ENCODE results near the gene GPR160. TPM values are rescaled to one million over a fixed set of nuclear protein-coding genes. Genes with fewer than 3 reads are reported as not detected.

GPR160 gene
- total and polyA plus RNA-seq, 8 donors = 7.8 to 25.4 (median 13.2) TPM

DNA sequence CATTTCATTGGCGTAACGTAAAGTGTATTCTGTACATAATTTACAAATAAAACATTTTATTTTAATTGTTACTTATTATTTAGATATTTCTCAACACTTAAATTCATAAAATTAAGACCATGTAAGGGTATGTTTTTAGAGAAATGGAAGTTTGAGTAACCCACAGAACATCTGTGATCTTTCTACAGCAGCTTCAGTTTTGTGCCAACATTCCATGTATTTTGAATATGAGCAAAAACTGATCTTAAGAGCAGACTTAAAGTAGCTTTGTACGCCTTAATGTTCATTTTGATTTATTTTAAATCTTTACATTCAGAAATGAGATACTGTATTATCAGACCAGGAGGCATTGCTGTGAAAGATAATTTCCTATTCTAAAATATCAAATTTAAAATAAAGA is 44.0 kb upstream of the GPR160 start:
- peak in 2 of 4 donors; percentile 39 to 53 for DNase-seq
- Histone ChIP-seq H3K27ac (no peak overlapping the region), H3K9me3 (no peaks in the 10 kb centered on the region), H3K4me3 (no peak overlapping the region), H3K27me3 (no peaks in the 10 kb centered on the region), H3K36me3 (peaks cover 5 to 67% of the 10 kb centered on the region in 2 donors), H3K4me1 (peaks cover 0 to 17% of the 10 kb centered on the region in 2 donors)
- TF ChIP-seq, protein P1, sequence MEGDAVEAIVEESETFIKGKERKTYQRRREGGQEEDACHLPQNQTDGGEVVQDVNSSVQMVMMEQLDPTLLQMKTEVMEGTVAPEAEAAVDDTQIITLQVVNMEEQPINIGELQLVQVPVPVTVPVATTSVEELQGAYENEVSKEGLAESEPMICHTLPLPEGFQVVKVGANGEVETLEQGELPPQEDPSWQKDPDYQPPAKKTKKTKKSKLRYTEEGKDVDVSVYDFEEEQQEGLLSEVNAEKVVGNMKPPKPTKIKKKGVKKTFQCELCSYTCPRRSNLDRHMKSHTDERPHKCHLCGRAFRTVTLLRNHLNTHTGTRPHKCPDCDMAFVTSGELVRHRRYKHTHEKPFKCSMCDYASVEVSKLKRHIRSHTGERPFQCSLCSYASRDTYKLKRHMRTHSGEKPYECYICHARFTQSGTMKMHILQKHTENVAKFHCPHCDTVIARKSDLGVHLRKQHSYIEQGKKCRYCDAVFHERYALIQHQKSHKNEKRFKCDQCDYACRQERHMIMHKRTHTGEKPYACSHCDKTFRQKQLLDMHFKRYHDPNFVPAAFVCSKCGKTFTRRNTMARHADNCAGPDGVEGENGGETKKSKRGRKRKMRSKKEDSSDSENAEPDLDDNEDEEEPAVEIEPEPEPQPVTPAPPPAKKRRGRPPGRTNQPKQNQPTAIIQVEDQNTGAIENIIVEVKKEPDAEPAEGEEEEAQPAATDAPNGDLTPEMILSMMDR (IDR thresholded peaks at IDR 0.05) = no peak
- intact Hi-C loops (cut with DNase I) = no loop called here
- ATAC-seq = no peak

DNA sequence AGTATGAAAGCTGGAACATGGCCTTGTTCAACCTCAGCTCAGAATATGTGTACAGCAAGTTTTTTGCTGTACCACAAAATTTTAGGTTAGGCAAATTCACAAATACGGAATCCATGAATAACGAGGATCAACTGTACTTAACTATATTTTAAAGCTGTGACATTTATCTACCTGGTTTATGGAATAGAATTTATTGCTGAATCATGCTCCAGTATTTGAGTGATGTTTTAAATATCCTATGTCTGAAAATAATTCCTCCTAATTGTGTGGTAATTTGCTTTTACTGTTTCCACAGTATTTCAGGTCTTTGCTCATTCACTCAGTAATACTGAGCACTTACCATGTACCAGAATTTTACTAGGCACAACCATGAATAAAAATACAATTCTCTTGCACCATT is 41.7 kb upstream of the GPR160 start:
- no peaks in the 10 kb centered on the region for H3K9me3 ChIP-seq
- no peaks in the 10 kb centered on the region for H3K27me3 ChIP-seq
- TF ChIP-seq, protein P1 (IDR thresholded peaks at IDR 0.05) = no peak
- H3K36me3 ChIP-seq = peaks cover 0 to 52% of the 10 kb centered on the region in 2 donors
- DNase-seq = no peak
- H3K27ac ChIP-seq = peak overlapping the region in 1 of 2 donors; percentile 3
- no peak for ATAC-seq
- H3K4me3 ChIP-seq = no peak overlapping the region
- peaks cover 0 to 19% of the 10 kb centered on the region in 2 donors for H3K4me1 ChIP-seq
- intact Hi-C loops (cut with DNase I) = no loop called here

DNA sequence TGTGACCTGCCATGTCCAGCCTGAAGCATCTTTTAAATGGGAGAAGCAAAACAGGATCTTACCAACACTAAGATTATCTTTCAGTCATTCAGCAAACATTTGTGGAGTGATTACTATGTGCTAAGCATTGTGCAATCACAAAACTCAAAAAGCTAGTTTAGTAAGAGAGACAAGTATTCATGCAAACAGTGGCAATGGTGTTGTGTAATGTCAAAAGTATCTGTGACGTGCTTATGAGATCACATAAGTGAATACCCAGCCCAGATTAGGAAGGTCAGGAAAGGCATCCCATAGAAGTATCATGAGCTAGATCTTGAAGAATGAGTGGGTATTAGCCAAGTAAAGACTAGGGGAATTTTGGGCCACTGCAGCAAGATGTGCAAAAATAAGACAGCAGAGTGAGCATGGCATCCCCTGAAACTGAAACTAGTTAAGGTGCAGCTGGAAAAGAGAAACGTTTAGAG is 39.1 kb upstream of the GPR160 start:
- peak overlapping the region in 1 of 2 donors; percentile 10 for H3K27ac ChIP-seq
- intact Hi-C loops (cut with DNase I) = no loop called here
- H3K27me3 ChIP-seq = no peaks in the 10 kb centered on the region
- ATAC-seq = peak; percentile 86
- H3K4me1 ChIP-seq = peaks cover 6 to 30% of the 10 kb centered on the region in 2 donors
- H3K4me3 ChIP-seq = no peak overlapping the region
- DNase-seq = no peak
- TF ChIP-seq, protein P1 (IDR thresholded peaks at IDR 0.05) = no peak
- no peaks in the 10 kb centered on the region for H3K9me3 ChIP-seq
- peaks cover 0 to 29% of the 10 kb centered on the region in 2 donors for H3K36me3 ChIP-seq

DNA sequence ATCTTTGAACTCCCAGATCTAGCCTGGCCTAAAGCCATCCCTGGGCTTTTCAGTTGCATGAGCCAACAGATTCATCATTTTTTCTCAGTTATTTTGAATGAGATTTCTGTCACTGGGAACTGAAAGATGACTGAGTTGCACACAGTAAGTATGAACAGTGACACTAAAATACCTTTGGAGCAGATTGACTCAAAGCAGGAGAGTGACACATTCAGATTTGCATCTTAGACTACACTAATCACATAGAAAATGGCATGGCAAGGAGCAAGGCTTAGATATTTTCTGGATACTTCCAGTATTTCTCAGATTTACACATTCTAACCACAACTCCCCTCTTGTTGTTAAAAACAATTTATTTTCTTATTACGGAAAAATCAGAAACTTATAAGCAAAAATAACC is 38.4 kb upstream of the GPR160 start:
- Histone ChIP-seq H3K27ac (no peak overlapping the region), H3K9me3 (no peaks in the 10 kb centered on the region)
- TF ChIP-seq, protein P1 (IDR thresholded peaks at IDR 0.05) = no peak

DNA sequence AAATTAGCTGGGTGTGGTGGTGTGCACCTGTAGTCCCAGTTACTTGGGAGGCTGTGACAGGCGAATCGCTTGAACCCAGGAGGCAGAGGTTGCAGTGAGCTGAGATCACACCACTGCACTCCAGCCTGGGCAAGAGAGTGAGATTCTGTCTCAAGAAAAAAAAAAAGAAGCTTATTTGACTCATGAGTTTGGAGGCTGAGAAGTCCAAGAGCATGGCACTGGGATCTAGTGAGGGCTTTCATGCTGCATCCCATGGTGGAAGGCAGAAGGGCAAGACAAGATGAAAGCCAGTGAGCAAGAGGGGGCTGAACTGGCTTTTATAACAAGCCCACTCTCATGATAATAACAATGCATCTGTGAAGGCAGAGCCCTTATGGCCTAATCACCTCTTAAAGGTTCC is 37.7 kb upstream of the GPR160 start:
- ATAC-seq = no peak
- no peak overlapping the region for H3K27ac ChIP-seq
- H3K4me3 ChIP-seq = no peak overlapping the region
- TF ChIP-seq, protein P1 (IDR thresholded peaks at IDR 0.05) = no peak
- H3K27me3 ChIP-seq = no peaks in the 10 kb centered on the region
- peaks cover 6 to 29% of the 10 kb centered on the region in 2 donors for H3K4me1 ChIP-seq
- H3K9me3 ChIP-seq = no peaks in the 10 kb centered on the region
- intact Hi-C loops (cut with DNase I) = no loop called here
- H3K36me3 ChIP-seq = peaks cover 0 to 15% of the 10 kb centered on the region in 2 donors
- DNase-seq = no peak

More for the DNA sequence above, 38.4 kb upstream of the GPR160 start:
- Histone ChIP-seq H3K4me3 (no peak overlapping the region), H3K27me3 (no peaks in the 10 kb centered on the region), H3K36me3 (peaks cover 0 to 21% of the 10 kb centered on the region in 2 donors), H3K4me1 (peaks cover 6 to 33% of the 10 kb centered on the region in 2 donors)
- DNase-seq = no peak
- intact Hi-C loops (cut with DNase I) = no loop called here
- no peak for ATAC-seq
